SW 1271 (cell line): Measurements from ENCODE around the gene P4HB.
"Not testable (repeated sequence)": the region's sequence is repeated elsewhere in the genome, so short reads cannot be mapped to it uniquely, and the experiment has no call there.

ENCODE experiments used
- DNase-seq, 2 experiments: peaks; one replicate each; lab custom pipeline; 2025; lab: John Stamatoyannopoulos, UW

The P4HB gene

DNA sequence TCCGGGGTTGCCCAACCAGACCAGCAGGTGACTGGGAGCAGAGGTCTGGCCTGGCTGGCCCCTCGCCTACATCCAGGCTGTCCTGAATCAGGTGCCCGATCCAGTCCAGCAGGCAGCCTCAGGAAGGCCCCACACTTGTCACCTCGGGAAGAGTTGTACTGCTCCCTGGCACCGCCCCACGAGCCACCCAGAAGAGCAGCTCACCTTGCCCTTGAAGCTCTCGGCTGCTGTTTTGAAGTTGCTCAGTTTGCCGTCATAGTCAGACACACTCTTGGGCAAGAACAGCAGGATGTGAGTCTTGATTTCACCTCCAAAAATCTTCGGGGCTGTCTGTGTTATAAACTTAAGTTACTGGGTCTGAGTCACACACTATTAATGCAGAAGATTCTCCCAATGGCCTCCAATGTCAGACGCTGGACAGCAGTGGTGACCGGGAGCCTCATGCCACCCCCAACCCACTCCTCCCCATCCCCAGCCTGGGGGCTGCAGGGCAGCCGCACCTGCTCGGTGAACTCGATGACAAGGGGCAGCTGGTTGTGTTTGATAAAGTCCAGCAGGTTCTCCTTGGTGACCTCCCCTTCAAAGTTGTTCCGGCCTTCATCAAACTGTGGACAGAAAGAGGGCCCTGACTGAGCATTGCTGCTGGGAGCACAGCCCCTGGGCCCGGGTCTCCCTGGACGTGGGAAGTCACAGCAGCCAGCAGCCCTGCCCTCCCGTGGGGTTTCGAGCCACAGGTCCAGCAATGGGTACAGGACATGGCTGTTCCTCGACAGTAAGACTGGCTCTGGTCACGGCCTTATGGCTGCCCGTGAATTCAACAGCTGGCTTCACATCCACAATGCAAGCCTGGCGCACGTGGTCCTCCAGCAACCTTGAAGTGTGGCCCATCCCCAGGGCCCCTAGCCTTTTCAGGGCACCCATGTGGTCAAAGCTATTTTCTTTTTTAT lies 13.3 kb downstream of the P4HB start:
- DNase-seq: no peak

DNA sequence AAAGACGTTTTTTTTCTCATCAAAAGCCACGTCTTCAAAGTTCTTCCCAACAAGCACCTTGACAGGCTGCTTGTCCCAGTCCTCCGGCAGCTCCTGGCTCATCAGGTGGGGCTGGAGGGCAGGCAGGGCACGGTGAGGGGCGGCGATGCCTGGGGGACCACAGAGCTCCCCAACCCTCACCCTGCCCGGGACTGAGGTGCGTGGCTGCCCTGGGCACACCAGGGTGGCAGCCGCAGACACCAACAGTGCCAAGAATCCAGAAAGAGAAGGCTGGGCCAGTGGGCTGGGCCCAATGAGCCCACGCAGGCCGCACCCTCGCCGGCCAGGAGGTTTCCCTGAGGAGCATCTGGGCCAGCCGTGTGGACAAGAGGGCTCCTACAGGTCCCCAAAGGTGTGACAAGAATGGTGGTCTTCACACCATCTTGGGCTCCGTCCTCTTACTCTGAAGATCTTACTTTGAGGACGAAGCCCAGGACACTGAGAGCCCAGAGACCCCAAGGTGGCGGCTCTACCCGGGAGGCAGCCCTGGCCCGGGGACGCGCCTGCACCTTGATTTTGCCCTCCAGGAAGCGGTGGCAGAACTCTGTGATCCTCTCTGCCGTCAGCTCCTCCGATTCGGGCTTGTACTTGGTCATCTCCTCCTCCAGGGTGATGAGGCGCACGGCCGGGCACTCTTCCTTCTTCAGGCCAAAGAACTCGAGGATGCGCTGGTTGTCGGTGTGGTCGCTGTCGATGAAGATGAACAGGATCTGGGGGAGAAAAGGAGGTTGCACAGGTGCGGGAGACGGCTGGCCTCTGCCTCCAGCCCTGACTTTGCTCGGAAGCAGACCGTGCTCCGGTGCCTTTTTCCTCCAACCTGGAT lies 14.2 kb downstream of the P4HB start:
- no peak for DNase-seq

DNA sequence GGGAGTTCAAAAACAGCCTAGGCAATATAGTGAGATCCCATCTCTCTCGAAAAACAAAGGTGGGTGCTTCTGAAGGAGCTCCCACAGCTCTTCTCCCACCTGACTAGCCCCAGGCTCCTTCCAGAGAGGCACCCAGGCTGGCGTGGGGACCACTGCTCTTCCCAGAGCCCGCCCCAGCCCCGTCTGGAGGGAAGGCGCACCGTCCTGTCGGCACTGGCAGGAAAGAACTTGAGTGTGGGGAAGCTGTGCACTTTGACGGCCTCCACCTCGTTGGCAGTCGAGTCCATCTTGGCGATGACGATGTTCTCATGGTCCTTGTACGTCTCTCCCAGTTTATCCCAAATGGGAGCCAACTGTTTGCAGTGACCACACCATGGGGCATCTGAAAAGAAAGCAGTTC lies 15.0 kb downstream of the P4HB start:
- no peak for DNase-seq

DNA sequence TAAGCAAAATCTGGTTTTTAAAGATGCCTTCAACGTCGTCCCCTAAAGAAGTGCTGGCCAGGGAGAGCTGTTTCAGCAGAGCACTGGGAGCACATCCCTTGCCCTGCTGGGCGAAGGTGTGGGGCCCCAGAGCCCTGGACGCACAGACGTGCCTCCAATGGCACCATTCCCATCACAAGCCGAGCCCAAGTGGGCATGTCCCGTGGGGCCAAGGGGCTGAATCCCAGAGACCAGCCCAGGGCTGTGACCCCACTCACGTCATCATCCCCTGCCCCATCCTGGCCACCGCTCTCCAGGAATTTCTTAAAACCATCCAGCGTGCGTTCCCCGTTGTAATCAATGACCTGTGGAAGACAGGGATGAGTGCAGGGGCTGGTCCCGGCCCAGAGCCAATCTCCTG lies 15.4 kb downstream of the P4HB start:
- DNase-seq: no peak

DNA sequence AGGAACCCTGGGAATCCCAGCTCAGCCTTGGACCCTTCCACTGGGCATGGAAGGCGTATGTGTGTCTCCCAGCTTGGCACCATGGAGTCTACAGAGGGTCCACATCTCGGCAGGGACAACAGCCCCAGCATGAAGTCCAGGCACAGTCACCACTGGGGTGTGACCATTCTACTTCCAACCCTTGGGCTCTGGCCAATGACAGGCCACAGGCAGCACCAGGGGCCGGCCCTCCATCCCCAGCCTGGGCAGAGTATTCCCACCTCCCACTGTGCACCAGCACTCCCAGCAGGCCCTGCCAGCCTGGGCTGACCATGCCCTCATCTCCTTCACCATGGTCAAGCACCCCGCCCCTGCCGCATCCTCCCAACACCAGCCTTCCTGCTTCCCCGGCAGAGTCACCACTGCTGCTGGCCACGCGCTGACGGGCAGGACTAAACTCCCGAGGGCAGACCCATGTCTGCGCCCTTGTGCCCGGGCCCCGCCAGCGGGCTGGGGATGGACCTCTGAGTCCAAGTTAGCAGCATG lies 15.9 kb downstream of the P4HB start:
- DNase-seq: no peak

DNA sequence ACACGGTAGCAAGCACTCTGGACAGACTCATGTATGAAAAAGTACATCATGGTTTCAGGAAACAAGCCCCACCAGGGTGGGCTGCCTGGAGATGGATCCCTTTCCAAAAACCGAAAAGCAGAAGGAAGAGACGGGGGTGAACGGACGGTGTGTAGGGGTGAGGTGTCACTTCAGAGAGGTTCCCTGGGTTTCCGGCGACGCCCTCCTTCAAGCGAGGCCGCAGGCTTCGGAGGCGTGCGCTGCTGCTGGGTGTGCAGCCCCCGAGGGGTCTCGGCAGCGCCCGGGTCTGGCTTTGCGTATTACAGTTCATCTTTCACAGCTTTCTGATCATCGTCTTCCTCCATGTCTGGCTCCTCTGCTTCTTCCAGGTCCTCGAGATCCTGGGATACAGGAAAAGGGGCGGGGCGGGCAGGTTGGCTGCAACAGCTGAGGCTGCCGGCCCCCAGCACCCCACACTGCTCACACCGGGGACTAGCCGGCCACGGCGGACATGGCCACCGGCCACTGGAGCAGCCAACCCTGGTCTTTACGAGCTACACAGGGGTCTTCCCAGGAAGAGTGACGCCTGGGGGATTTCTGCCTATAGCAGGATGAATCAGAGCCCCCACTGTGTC lies 16.5 kb downstream of the P4HB start:
- no peak for DNase-seq

DNA sequence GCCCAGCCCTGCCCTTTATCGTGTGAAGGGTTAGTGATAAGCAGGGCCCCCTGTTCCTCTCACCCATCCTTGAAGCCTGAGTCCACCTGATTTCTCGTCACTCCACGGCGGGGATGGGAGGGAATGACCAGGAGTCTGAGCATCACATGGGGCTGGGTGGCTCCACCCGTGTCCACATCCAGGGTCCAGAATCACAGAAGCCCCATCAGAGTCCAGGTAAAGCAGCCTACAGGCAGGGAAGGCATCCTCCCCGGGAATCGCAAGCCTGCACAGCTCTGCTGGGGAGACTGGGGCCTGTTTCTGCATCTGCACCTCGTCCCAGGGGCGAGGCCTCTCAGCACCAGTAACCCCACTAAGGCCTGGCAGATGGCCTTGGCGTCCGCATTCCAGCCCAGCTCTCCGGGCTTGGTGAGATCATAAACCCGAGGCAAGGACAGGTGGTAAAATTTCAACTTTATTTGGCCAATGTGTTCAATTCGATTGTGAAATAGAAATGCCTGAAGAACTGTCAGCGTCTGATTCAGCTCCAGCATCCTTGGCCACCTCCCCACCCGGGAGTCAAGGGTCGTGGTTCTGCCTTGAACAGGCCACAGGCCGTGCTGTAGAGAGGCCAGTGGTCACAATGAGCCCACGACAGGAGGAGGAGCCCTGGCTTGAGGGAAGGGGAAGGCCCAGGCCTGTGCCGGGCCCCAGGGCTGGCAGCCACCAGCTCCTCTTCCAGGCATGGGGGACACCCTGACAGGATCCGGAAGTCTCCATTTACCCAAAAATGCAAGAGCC lies 17.4 kb downstream of the P4HB start:
- DNase-seq: no peak

DNA sequence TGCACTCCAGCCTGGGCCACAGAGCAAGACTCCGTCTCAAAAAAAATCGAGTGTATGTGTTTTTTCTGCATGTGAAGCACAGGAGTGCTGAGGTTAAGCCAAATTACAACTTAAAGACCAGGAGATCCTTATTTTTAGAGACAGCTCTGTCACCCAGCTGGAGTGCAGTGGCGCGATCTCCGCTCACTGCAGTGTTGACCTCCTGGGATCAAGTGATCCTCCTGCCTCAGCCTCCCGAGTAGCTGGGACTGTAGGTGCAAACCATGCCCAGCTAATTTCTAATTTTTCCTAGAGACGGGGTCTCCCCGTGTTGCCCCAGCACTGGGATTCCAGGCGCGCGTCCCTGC lies 18.0 kb downstream of the P4HB start:
- no peak for DNase-seq

DNA sequence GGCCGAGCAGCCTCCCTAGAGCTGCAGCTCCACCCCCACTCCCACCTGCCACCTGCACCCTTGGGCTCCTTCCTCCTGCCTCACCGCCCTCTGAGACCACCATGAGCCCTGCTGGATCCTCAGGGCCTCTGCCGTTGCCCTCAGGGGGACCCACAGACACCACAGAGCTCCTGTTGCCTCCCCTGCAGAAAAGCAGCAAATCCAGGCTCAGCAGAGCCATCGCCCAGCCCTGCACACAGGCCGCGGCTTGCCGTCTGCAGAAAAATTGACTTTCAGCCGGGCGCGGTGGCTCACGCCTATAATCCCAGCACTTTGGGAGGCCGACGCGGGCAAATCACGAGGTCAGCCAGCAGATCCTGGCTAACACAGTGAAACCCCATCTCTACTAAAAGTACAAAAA lies 18.5 kb downstream of the P4HB start:
- DNase-seq: no peak

DNA sequence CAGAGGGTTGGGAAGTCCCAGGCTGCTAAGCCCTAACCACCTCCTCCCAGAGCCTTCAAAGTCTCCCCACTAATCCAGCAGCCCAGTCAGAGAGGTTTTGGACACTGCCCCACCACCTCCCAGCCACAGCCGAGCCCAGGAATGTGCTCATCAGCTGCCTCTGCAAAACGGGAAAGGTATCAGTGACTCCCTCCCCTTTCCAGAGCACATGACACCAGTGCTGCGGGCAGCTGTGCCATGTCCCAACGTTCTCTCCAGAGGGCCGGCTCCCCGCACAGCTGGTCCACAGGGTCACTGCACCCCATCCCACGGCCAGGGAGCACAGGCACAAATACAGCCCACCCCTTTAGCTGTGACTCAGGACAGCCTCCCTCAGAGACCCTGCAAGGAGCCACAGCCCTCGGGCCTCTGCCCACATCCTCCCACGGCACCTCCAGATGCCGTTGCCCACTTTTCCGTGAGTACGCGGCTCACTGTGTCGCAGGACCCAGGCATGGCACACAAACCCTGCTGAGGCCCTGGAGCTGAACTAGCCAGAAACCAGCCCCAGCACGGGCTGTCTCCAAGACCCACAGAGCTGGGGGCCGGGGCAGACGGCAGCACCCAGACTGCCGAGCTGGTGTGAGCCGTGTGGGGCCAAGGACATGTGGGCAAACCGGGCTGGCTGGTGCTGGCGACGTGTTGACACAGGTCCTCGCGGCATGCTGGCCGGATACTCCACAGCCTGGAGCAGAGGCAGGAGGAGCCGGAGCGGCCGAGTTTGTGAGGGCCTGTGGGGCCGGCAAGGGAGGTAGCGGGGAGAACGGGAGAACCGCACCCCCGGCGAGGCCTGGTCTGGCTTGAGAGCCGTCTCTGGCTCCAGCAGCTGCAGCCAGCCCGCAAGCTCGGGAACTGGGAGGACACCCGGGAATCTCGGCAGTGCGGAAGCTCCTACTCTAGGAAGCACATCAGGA lies 19.2 kb downstream of the P4HB start:
- no peak for DNase-seq

DNA sequence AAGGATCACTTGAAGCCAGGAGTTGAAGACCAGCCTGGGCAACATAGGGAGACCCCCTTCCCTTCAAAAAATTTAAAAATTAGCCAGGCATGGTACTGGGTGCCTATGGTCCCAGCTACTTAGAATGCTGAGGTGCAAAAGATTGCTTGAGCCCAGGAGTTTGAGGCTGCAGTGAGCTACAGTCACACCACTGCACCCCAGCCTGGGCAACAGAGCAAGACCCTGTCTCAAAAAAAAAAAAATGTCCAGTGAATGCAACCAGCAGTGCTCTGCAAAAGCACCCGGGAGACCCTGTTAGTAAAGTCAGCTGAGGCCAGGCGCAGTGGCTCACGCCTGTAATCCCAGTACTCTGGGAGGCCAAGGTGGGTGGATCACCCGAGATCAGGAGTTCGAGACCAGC lies 20.3 kb downstream of the P4HB start:
- DNase-seq: not testable (repeated sequence)

DNA sequence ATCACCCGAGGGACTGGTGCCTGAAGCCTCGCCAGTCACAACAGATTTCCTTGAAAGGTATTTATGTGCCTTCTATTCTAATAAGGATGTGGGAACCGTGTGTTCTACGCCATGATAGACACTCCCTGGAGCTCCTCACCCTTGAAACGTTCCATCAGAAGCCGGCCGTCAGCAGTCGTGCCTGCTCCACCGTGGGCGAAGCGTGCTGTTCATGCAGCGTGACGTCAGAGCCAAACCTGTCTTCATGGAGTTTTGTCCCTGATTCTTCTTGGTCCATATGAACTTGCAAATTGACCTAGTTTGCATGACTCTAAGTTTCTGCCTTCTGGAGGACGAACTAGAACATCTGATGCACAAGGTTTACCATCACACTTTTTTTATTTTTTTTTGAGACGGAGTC lies 21.0 kb downstream of the P4HB start:
- no peak for DNase-seq

DNA sequence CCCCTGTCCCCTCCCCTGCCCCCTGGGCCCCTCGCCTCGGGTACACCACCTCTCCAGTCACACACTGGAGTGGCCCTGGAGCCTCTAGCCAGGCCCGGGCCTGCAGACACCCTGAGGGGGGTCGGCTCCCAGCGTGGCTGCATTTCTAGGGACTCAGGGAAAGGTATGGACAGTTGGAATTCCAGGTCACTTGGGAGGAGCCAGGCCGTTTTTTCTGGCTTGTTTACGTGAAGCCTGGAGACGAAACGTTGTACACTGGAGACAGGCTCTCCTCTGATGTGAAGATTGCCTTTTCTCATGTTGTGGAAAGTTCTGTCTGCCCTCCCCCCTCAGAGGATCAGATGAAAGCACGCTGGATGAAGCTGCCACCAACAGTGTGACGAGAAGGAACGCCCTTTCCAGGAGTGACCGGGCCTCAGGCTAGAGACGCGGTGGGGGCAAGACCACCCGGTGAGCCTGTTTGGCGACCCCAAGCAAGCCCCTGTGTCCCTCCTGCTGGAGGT lies 21.5 kb downstream of the P4HB start:
- DNase-seq: no peak

DNA sequence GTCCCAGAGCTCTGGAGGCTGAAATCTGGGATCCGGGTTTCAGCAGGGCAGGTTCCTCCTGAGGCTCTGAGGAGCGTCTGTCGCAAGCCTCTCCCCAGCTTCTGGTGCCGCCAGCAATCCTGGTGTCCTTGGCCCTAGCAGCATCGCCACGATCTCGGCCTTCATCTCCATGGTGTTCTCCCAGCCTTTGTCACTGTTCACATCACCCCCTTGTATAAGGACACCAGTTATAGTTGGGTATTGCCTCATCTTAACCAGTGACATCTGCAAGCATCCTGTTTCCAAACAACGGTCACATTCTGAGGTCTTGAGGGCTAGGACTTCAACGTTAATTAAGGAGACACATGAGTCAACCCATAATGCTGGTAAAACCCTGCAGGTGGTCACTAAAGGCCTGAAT lies 22.7 kb downstream of the P4HB start:
- DNase-seq: no peak

DNA sequence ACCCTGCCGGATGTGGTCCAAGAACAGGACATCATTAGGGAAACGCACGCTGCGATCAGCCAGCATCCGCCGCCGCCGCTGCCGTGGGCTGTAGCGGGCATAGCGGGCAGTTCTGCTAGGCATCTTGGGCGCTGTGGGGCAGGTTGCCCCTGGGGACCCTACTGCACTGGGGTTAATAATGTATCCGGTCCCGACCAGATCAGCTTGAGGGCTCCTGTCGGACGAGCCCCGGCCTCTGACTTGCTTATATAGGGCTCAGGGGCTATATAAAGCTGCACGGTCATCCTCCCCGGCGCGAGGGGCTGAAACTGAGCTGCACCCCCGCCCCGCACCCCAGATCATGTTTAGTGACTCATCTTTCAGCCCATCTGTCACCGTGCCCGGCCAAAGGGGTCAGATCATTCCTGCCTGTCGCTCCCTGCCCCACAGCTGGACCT lies 25.5 kb downstream of the P4HB start, which contains the start of gene PPP1R27:
Gene PPP1R27 (minus strand): TSS at position 220 of the 437 bp plus-strand sequence. CDS start 97 bp downstream, at position 123.
- no peak for DNase-seq

DNA sequence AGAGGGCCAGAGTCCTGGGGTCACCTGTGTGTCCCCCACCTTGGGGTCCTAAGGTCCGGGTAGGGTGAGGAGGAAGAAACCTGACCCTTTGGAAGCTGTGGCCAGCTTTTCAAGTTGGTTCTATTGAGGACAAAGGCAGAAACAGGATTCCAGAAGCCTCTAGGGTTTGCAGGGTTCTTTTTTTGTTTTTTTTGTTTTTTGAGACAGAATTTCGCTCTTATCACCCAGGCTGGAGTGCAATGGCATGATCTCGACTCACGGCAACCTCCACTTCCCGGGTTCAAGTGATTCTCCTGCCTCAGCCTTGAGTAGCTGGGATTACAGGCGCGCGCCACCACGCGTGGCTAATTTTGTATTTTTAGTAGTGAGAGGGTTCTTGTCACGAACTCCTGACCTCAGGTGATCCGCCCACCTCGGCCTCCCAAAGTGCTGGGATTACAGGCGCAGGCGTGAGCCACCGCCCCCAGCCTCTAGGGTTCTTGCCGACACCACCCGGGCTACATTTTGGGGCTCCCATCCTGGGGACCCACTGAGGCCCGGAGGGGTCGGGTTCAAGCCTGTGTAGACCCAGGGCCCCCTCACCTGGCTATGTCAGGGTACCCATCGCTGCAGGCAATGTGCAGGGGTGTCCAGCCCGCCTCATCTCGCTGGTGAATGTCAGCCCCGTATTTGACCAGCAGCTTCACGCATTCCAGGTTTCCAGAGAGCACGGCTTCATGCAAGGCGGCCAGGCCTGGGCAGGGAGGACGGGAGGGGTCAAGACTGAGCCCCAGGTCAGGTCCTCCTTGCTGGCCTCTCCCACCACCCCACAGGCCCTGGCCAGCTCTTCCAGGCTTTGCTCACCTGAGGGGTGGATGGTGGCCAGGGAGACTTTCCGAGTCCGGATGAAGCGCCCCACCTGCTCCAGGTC lies 26.2 kb downstream of the P4HB start:
- no peak for DNase-seq

DNA sequence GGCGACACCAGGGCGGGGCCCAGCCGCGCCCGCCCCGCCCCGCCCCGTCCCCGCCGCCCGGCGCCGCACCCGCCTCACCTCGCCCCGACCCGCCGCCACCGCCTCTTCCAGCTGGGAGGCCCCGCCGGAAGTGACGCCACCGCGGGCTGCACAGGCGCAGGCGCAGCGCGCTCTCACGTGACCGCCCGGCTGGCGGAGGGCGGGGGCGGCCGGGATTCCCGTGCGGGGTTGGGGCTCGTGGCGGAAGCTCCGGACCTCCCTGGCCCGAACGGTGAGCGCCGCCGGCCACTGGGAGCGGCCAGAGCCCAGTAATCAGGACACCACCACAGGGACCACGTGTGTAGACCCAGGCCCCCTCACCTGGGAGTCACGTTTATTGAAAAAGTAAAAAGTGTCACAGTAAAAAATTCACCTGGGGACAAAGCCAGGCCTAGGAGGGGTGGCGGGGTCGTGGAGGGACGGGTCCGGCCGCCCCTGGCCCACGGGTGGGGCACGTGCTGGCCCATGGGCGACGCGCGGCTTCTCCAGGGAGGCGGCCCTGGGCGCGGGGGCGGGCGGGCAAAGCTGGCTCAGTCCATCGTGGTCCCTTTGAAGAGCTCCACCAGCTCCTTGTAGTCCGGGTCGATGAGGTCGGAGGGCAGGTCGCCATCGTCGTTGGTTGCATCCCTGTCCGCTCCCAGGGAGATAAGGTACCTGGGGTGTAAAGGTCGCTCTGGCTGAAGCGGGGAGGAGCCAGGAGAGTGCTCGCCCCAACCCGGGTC lies 27.0 kb downstream of the P4HB start, which contains the start of gene MCRIP1:
Gene MCRIP1 (minus strand): TSS at position 132 of the 761 bp plus-strand sequence. CDS start 8,785 bp downstream, outside the sequence.
- DNase-seq: peak; percentile 71 to 85

DNA sequence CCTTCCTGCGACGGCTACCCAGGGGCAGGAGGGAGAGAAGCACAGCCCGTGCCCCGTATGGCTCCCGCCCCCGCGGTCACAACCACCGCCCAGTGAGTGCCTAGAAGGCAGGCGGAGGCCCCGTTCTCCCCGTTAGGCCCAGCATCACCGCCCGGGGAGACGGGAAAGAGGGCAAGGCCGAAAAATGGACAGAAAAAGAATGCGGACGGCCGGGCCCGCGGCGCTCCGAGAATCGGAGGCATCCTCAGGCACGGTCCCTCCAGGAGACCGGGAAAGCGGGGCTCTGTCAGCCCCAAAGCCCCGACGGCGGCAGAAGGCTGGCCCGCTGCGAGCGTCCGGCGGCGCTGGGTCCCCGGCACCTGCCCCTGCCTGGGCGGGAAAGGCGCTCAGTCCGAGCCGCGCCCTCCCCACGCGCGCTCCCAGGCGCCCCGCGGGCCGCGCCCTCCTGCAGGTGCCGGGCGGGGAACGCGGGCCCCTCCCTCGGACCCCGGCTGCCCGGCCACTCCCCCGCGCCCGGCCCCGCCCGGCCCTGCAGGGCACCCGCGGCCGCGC lies 27.7 kb downstream of the P4HB start:
- no peak for DNase-seq
